GM12872 (cell line): ENCODE results near the gene INHBC.
A peak's percentile ranks its signal among the peaks of the same experiment; 100 is the strongest.

ENCODE experiments used
- TF ChIP-seq, protein P1 (sequence below): IDR thresholded peaks from 3 replicates; pipeline ENCODE4 v1.5.1; 2011; ENCODE audit warnings: low read depth, mild to moderate bottlenecking, low read length, moderate library complexity; ENCODE audit not compliant: insufficient read depth

Gene INHBC

DNA sequence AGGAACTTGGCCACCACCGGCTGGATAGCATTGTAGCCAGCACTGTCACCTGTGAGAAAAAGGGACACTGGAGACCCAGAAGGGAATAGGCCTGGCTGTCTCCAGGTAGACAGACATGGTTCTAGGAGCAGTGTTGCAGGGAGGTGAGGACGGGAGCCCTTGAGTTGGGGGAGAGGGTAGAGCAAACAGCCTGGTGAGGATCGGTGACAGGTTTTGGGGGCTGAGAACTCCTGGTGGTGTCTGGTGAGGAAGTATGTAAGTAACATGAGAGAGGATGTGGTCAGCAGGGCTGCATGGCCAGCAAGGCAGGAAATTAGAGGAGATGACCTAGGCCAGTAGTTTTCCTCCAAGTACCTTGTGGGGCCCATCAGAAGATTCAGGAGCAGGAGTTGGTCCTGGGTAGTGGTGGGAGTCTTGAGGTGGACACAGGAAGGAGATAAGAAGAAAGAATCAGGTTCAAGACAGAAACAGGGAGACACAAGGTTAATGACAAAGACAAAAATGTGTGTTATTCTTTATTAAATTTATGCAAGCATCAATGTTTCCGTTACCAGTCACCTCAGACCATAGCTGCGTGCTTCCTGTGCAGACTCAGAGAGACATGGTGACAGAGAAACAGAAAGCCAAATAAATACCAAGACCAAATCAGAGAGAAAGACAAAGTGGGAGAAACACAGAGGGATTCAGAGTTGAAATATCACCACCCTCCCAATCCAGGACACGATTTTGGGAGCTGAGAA lies 45.0 kb downstream of the INHBC start, which contains the start of gene ARHGAP9:
Gene ARHGAP9 (minus strand): TSS at position 491 of the 740 bp plus-strand sequence. CDS start 460 bp downstream, at position 31.
- TF ChIP-seq, protein P1, sequence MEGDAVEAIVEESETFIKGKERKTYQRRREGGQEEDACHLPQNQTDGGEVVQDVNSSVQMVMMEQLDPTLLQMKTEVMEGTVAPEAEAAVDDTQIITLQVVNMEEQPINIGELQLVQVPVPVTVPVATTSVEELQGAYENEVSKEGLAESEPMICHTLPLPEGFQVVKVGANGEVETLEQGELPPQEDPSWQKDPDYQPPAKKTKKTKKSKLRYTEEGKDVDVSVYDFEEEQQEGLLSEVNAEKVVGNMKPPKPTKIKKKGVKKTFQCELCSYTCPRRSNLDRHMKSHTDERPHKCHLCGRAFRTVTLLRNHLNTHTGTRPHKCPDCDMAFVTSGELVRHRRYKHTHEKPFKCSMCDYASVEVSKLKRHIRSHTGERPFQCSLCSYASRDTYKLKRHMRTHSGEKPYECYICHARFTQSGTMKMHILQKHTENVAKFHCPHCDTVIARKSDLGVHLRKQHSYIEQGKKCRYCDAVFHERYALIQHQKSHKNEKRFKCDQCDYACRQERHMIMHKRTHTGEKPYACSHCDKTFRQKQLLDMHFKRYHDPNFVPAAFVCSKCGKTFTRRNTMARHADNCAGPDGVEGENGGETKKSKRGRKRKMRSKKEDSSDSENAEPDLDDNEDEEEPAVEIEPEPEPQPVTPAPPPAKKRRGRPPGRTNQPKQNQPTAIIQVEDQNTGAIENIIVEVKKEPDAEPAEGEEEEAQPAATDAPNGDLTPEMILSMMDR = no peak

DNA sequence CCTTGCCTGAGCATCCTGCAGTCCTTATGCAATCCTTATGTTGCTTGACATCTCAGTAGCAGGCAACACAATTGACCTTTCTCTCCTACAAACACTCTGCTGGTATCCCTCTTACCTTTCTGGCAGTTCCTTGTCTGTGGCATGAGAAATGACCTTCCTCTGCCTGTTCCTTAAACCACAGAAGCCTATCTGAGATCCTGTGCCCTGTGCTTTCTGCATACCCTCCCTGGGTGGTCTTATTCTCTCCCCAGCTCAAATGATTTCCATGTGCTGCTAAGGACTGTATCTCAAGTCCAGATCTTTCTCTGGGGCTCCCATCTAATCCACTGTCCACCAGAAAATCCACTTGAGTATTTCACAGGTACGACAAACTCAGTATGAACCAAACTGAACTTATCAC lies 47.1 kb downstream of the INHBC start:
- TF ChIP-seq, protein P1 = no peak

DNA sequence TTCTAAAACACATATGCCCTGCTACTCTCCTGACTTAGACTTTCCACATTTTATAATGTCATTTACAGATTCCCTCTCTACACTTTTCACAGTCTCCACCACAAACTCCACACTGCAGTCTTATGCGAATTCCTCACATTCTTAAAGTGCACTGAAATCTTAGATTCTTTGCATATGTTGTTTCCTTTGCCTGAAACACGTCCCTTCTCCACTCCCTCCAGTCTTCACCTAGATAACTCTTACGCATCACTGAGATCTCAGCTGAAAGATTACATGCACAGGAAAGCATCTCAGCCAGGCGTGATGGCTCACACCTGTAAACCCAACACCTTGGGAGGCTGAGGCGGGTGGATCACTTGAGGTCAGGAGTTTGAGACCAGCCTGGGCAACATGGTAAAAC lies 48.9 kb downstream of the INHBC start:
- TF ChIP-seq, protein P1 = no peak

DNA sequence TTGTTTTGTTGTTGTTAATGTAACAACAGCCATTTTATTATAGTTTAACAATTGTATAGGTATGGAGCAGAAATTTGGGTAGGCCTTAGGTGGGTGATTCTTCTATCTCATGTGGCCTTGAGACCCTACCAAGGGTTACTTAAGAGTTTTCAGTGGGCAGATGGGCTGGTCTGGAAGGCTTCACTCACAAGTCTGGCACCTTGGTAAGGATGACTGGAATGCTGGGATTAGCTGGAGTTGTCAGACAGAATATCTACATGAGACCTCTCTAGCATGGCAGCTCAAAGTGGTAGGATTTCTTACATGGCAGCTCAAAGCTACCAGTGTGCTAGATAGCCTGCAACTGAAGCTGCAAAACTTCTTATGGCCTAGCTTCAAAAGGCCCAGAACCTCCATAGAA lies 51.1 kb downstream of the INHBC start:
- TF ChIP-seq, protein P1 = no peak

DNA sequence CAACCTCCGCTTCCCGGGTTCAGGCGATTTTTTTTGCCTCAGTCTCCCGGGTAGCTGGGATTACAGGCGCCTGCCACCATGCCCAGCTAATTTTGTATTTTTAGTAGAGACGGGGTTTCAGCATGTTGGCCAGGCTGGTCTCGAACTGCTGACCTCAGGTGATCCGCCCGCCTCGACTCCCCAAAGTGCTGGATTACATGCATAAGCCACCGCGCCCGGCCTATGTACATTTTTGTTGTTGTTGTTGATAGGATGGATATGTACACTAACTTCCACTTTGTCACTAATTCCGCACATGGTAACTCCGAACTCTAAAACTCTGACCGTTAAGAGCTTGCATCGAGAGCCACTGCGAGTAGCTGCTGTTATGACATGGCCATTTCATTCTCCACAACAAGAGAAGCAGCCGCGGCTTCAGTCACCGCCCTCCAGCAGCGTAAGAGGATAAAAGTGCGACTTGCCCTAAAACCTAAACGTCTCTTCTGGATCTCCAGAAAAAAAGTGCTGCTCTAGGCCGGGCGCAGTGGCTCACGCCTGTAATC lies 52.5 kb downstream of the INHBC start:
- TF ChIP-seq, protein P1 = no peak

DNA sequence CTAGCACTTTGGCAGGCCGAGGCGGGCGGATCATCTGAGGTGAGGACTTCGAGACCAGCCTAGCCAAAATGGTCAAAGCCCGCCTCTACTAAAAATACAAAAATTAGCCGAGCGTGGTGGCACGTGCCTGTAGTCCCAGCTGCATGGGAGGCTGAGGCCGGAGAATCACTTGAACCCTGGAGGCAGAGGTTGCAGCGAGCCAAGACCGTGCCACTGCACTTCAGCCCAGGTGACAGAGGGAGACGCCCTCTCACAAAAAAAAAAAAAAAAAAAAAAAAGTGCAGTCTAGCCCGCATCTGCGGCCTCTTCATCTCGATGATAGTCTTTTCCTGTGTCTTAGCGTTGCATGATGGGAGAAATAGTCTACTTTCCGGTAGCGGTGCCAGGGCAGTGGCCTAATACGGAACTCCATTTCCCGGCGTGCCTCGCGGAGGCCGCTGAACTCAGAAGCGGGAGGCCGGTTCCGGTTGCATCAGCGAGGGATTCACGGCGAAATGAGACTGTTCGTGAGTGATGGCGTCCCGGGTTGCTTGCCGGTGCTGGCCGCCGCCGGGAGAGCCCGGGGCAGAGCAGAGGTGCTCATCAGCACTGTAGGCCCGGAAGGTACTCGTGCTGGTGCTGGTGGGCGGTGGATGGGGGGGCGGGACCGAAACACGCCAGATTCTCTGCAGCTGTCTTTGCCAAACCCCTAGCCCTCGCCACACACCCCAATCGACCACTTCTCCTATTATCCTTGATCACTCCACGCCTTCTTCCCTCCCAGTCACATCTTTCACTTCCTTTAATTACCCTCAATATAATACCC lies 53.2 kb downstream of the INHBC start, which contains the start of gene MARS1:
Gene MARS1 (plus strand): TSS at position 472 of the 805 bp plus-strand sequence. CDS start 23 bp downstream, at position 495.
- TF ChIP-seq, protein P1 = peak; percentile 59
